Stimulated activated naive CD4-positive, alpha-beta T cell treated with Interleukin-2 at 50 U/mL for 16 hours (primary cell): Measurements from ENCODE around the gene ADAMTS19.
"Not testable (repeated sequence)": the region's sequence is repeated elsewhere in the genome, so short reads cannot be mapped to it uniquely, and the experiment has no call there.

Experiments used
- DNase-seq: peaks from one replicate; lab custom pipeline; 2025; lab: John Stamatoyannopoulos, UW

The ADAMTS19 gene

GRCh38 chr5:129459777-129460671 lies at the start of gene ADAMTS19:
TSS of gene ADAMTS19 (plus strand) at chr5:129460298. CDS start at chr5:129460392, 94 bp downstream.
- DNase-seq = no peak

- no peak for DNase-seq
Measured at GRCh38 chr5:129410488-129410887, 49.6 kb upstream of the ADAMTS19 start.

- DNase-seq = no peak
Measured at GRCh38 chr5:129412721-129413120, 47.4 kb upstream of the ADAMTS19 start.

- no peak for DNase-seq
Measured at GRCh38 chr5:129413570-129413969, 46.5 kb upstream of the ADAMTS19 start.

GRCh38 chr5:129419292-129419691 lies 40.8 kb upstream of the ADAMTS19 start:
- DNase-seq = no peak

- DNase-seq = no peak
Measured at GRCh38 chr5:129425031-129425430, 35.1 kb upstream of the ADAMTS19 start.

- DNase-seq = no peak
Measured at GRCh38 chr5:129426071-129426470, 34.0 kb upstream of the ADAMTS19 start.

- DNase-seq = not testable (repeated sequence)
Measured at GRCh38 chr5:129428636-129429035, 31.5 kb upstream of the ADAMTS19 start.

GRCh38 chr5:129431406-129431805 lies 28.7 kb upstream of the ADAMTS19 start:
- DNase-seq = no peak

- DNase-seq = no peak
Measured at GRCh38 chr5:129438322-129438721, 21.8 kb upstream of the ADAMTS19 start.

- no peak for DNase-seq
Measured at GRCh38 chr5:129440424-129440823, 19.7 kb upstream of the ADAMTS19 start.

- DNase-seq = no peak
Measured at GRCh38 chr5:129441096-129441495, 19.0 kb upstream of the ADAMTS19 start.

GRCh38 chr5:129445379-129445778 lies 14.7 kb upstream of the ADAMTS19 start:
- no peak for DNase-seq

GRCh38 chr5:129447968-129448367 lies 12.1 kb upstream of the ADAMTS19 start:
- no peak for DNase-seq

- DNase-seq = no peak
Measured at GRCh38 chr5:129448654-129449053, 11.4 kb upstream of the ADAMTS19 start.

- DNase-seq = no peak
Measured at GRCh38 chr5:129454461-129454860, 5.6 kb upstream of the ADAMTS19 start.

GRCh38 chr5:129459450-129459776 lies 685 bp upstream of the ADAMTS19 start:
- DNase-seq = no peak

GRCh38 chr5:129460672-129460935 lies 506 bp downstream of the ADAMTS19 start:
- no peak for DNase-seq

GRCh38 chr5:129460936-129461710 lies 1.0 kb downstream of the ADAMTS19 start:
- no peak for DNase-seq

GRCh38 chr5:129461711-129462332 lies 1.7 kb downstream of the ADAMTS19 start:
- no peak for DNase-seq

GRCh38 chr5:129465776-129466344 lies 5.8 kb downstream of the ADAMTS19 start:
- DNase-seq = no peak

GRCh38 chr5:129474544-129474943 lies 14.4 kb downstream of the ADAMTS19 start:
- DNase-seq = no peak

- no peak for DNase-seq
Measured at GRCh38 chr5:129476751-129477150, 16.7 kb downstream of the ADAMTS19 start.
